Heart right ventricle (tissue), 16 donors: Measurements from ENCODE around the gene DIP2C. TPM values are rescaled to one million over a fixed set of nuclear protein-coding genes. Genes with fewer than 3 reads are reported as not detected.

Source experiments
- ATAC-seq, 8 donors: fragments of 200-7000 bp; cut with Tn5 transposase; one replicate each; pipeline ENCODE4 v1.9.1; 2020; ENCODE audit warnings: mild to moderate bottlenecking in 8 of 8, moderate library complexity in 8 of 8, moderate number of reproducible peaks in 1 of 8
- DNase-seq, 2 donors: peaks; one replicate each; pipeline ENCODE4 v3.0.0-alpha.2; 2020
- H3K27ac ChIP-seq, 10 donors: fragments of 200-600 bp; sonication (generic) in 2 of 10; one replicate each; pipeline versions ENCODE4 v1.5.0 to v1.8.0; 2020 to 2022; ENCODE audit warnings: mild to moderate bottlenecking in 3 of 10
- H3K27me3 ChIP-seq, 7 donors: fragments of 200-600 bp; one replicate each; pipeline ENCODE4 v1.8.0; 2021 to 2022; ENCODE audit warnings: mild to moderate bottlenecking in 2 of 7
- H3K36me3 ChIP-seq, 9 donors: fragments of 200-600 bp; sonication (generic) in 1 of 9; one replicate each; pipeline versions ENCODE4 v1.5.0 to v1.8.0; 2020 to 2022; ENCODE audit warnings: mild to moderate bottlenecking in 2 of 9
- H3K4me1 ChIP-seq, 9 donors: fragments of 200-600 bp; sonication (generic) in 1 of 9; one replicate each; pipeline versions ENCODE4 v1.5.0 to v1.8.0; 2020 to 2022; ENCODE audit warnings: mild to moderate bottlenecking in 4 of 9
- H3K4me3 ChIP-seq, 10 donors: fragments of 200-600 bp; sonication (generic) in 2 of 10; one replicate each; pipeline versions ENCODE4 v1.5.0 to v1.8.0; 2020 to 2022; ENCODE audit warnings: mild to moderate bottlenecking in 7 of 10, moderate library complexity in 2 of 10
- H3K9me3 ChIP-seq, 11 donors: fragments of 200-600 bp in 10 of 11; sonication (generic) in 2 of 11; one replicate each; pipeline versions ENCODE4 v1.5.0 to v1.8.0; 2013 to 2022; ENCODE audit warnings: mild to moderate bottlenecking in 2 of 11, control low read depth in 1 of 11, moderate library complexity in 1 of 11
- CTCF ChIP-seq, 9 donors: fragments of 200-600 bp; sonication (generic) in 2 of 9; IDR thresholded peaks; one replicate each; pipeline versions ENCODE4 v1.5.0 to v1.8.0; 2021 to 2022; ENCODE audit warnings: antibody characterized with exemption in 9 of 9, mild to moderate bottlenecking in 5 of 9, moderate library complexity in 1 of 9
- WGBS, 2 donors: extraction: QIAGEN DNeasy Blood & Tissue Kit; methylation state at CpG; one replicate each; pipeline ENCODE4 v1.1.7; 2013; ENCODE audit warnings: inconsistent platforms in 1 of 2; 5-methylcytosine and 5-hydroxymethylcytosine counted together
- intact Hi-C, 10 donors: fragments of 100-400 bp; cut with DNase I; formaldehyde crosslinking; loops; one replicate each; pipeline versions ENCODE4 v1.11.1 to v1.14.2; 2022
- polyA plus RNA-seq, 2 donors: library from polyadenylated mRNA; stranded (reverse); fragments of 200-250 nt; gene quantifications; one replicate each; pipeline ENCODE4 v1.2.3, GENCODE V29; 2013
- total RNA-seq, 10 donors: library from RNA; stranded (reverse); fragmentation: NEBNext Ultra II Directional in 3 of 10; extraction: Animal tissue kit (Norgen Biotek cat#: 25700) in 3 of 10; gene quantifications; one replicate each; pipeline versions ENCODE4 v1.2.1 to v1.2.4, GENCODE V29; 2021 to 2023
- donor health status: Arrhythmogenic right ventricular cardiomyopathy.
- donor health status: ischemic (EF 13 %, LVEDD 7.1; RV severe dilation, severe dysfunction).
- donor health status: healthy with polysubstance abuse.
- donor health status: DM: no; HTN: yes; CAD: no.
- donor health status: DM: no; HTN: no; CAD: no.
- donor health status: ischemic (EF 25% LVEDD 6.9; RV normal size, moderate dysfunction).
- donor health status: ischemic (EF 25% LVEDD 5.7; RV mildly dilated, moderate dysfunction).
- donor health status: healthy.
- donor health status: DM: yes; HTN: yes; CAD: no.
- donor health status: Ischemic cardiomyopathy.
- donor health status: ischemic (EF 35%, LVEDD 5.7; RV mildly dilated, moderate dysfunction).
- donor health status: nonischemic (EF 11% LVEDD 7.7; RV severe dilation, severe dysfunction).
- donor health status: DM: yes; HTN: yes; CAD: no.
- donor health status: PGD.
- donor health status: ischemic (EF 29% LVEDD 5.4; RV normal size, mild dysfunction).
- donor health status: nonischemic (EF 23%, LVEDD 6.1; RV moderate dilation, normal function).

The DIP2C gene
- total and polyA plus RNA-seq, 12 donors = 7.1 to 48.2 (median 33.7) TPM

GRCh38 chr10:541750-542371 is 147.6 kb downstream of the DIP2C start:
- no peak for DNase-seq
- WGBS, 2 donors = 40 to 61% methylated on average over 16 of the region's 16 CpGs
- H3K27me3 ChIP-seq = peaks cover 0 to 3% (median 0%) of the 10 kb centered on the region in 7 donors

GRCh38 chr10:541041-541440 is 148.4 kb downstream of the DIP2C start:
- WGBS, 2 donors = 94 to 97% methylated on average over 11 to 13 of the region's 13 CpGs

More at GRCh38 chr10:541750-542371, 147.6 kb downstream of the DIP2C start:
- TF ChIP-seq CTCF (IDR thresholded peaks at IDR 0.05) = no peak
- Histone ChIP-seq H3K27ac (no peak overlapping the region), H3K36me3 (no peaks in the 10 kb centered on the region), H3K4me1 (peaks cover 0 to 14% (median 7%) of the 10 kb centered on the region in 9 donors), H3K4me3 (no peak overlapping the region), H3K9me3 (no peaks in the 10 kb centered on the region)
- peak in 7 of 8 donors; percentile 20 to 63 (median 47) for ATAC-seq
- intact Hi-C loops = no loop called here

GRCh38 chr10:538895-539294 is 150.6 kb downstream of the DIP2C start:
- TF ChIP-seq CTCF (IDR thresholded peaks at IDR 0.05) = no peak
- Histone ChIP-seq H3K36me3 (no peaks in the 10 kb centered on the region), H3K27me3 (peaks cover 0 to 3% (median 0%) of the 10 kb centered on the region in 7 donors), H3K27ac (no peak overlapping the region), H3K4me1 (peaks cover 0 to 18% (median 7%) of the 10 kb centered on the region in 9 donors), H3K9me3 (no peaks in the 10 kb centered on the region), H3K4me3 (no peak overlapping the region)
- DNase-seq = no peak
- intact Hi-C loops = no loop called here
- 95 to 96% methylated on average over 9 of the region's 9 CpGs for WGBS, 2 donors
- no peak for ATAC-seq

More at GRCh38 chr10:541041-541440, 148.4 kb downstream of the DIP2C start:
- peaks cover 0 to 15% (median 7%) of the 10 kb centered on the region in 9 donors for H3K4me1 ChIP-seq
- H3K27me3 ChIP-seq = peaks cover 0 to 3% (median 0%) of the 10 kb centered on the region in 7 donors
- intact Hi-C loops = no loop called here
- no peak for ATAC-seq
- H3K36me3 ChIP-seq = no peaks in the 10 kb centered on the region
- H3K4me3 ChIP-seq = no peak overlapping the region
- H3K9me3 ChIP-seq = no peaks in the 10 kb centered on the region
- no peak overlapping the region for H3K27ac ChIP-seq
- TF ChIP-seq CTCF (IDR thresholded peaks at IDR 0.05) = no peak
- no peak for DNase-seq

GRCh38 chr10:536935-537334 is 152.5 kb downstream of the DIP2C start:
- Histone ChIP-seq H3K4me3 (no peak overlapping the region), H3K27ac (no peak overlapping the region), H3K27me3 (peaks cover 0 to 3% (median 0%) of the 10 kb centered on the region in 7 donors), H3K36me3 (no peaks in the 10 kb centered on the region), H3K4me1 (peaks cover 0 to 16% (median 2%) of the 10 kb centered on the region in 9 donors), H3K9me3 (no peaks in the 10 kb centered on the region)
- DNase-seq = no peak
- ATAC-seq = peak in 2 of 8 donors; percentile 16 to 17
- WGBS, 2 donors = 85 to 90% methylated on average over 5 of the region's 5 CpGs
- TF ChIP-seq CTCF (IDR thresholded peaks at IDR 0.05) = no peak
- intact Hi-C loops = no loop called here
